OCI-LY7 (cell line): ENCODE measurements around the gene PCDHGA5. TPM values are rescaled to one million over a fixed set of nuclear protein-coding genes. Genes with fewer than 3 reads are reported as not detected.
A peak's percentile ranks its signal among the peaks of the same experiment; 100 is the strongest.
"Not testable (repeated sequence)": the region's sequence is repeated elsewhere in the genome, so short reads cannot be mapped to it uniquely, and the experiment has no call there.

Experiments used
- BruUV-seq: library from RNA; stranded (reverse); fragments of 400-500 nt; replicated peaks from 2 replicates; lab custom pipeline; 2021; lab: Mats Ljungman, UMichigan
- CTCF ChIA-PET: fragments of 300-600 bp; sonication (Branson Sonifier 250); formaldehyde crosslinking; loops from one replicate; lab custom pipeline; 2022; ENCODE audit warnings: antibody characterized with exemption; ENCODE audit not compliant: unreplicated experiment; lab: Charles Lee
- POLR2A ChIA-PET: fragments of 300-600 bp; sonication (Branson Sonifier 250); formaldehyde crosslinking; loops from one replicate; lab custom pipeline; 2022; ENCODE audit warnings: antibody characterized with exemption; lab: Charles Lee
- DNase-seq: peaks from one replicate; pipeline ENCODE4 v3.0.0-alpha.2; 2015; ENCODE audit warnings: low spot score
- H2AFZ ChIP-seq: fragments of 200-600 bp; sonication (generic), shearing (Covaris generic); 2 replicates; pipeline ENCODE4 v1.6.1; 2014; ENCODE audit warnings: mild to moderate bottlenecking, antibody characterized with exemption, low read length, moderate library complexity
- H3K27ac ChIP-seq: fragments of 200-600 bp; sonication (generic); 2 replicates; pipeline ENCODE4 v1.5.1; 2014; ENCODE audit warnings: mixed run types, low read depth, mild to moderate bottlenecking, moderate library complexity, low read length, inconsistent platforms; ENCODE audit not compliant: poor library complexity, severe bottlenecking
- H3K36me3 ChIP-seq: fragments of 200-600 bp; sonication (generic); 2 replicates; pipeline ENCODE4 v1.6.1; 2014; ENCODE audit warnings: mild to moderate bottlenecking, antibody characterized with exemption, low read length, moderate library complexity, mixed read lengths; ENCODE audit not compliant: insufficient read depth
- H3K4me1 ChIP-seq: fragments of 200-600 bp; sonication (generic); 2 replicates; pipeline ENCODE4 v1.5.1; 2014; ENCODE audit warnings: mild to moderate bottlenecking, low read length; ENCODE audit not compliant: insufficient read depth, poor library complexity, severe bottlenecking
- H3K4me2 ChIP-seq: fragments of 200-600 bp; sonication (generic); 2 replicates; pipeline ENCODE4 v1.6.1; 2014; ENCODE audit warnings: mild to moderate bottlenecking, low read length
- H3K4me3 ChIP-seq: fragments of 200-600 bp; sonication (generic); 2 replicates; pipeline ENCODE4 v1.5.1; 2014; ENCODE audit warnings: mild to moderate bottlenecking, low read depth, low read length; ENCODE audit not compliant: poor library complexity, severe bottlenecking
- H3K79me2 ChIP-seq: fragments of 200-600 bp; sonication (generic); 2 replicates; pipeline ENCODE4 v1.6.1; 2016; ENCODE audit warnings: low read depth, mild to moderate bottlenecking, low read length, moderate library complexity, mixed read lengths; ENCODE audit not compliant: insufficient read depth
- H3K9me2 ChIP-seq: fragments of 200-600 bp; sonication (generic); 2 replicates; pipeline ENCODE4 v1.6.1; 2016; ENCODE audit warnings: mild to moderate bottlenecking, low read length, mixed read lengths; ENCODE audit not compliant: insufficient read depth
- H3K9me3 ChIP-seq: fragments of 200-600 bp; sonication (generic); 2 replicates; pipeline ENCODE4 v1.6.1; 2014; ENCODE audit warnings: mild to moderate bottlenecking, mixed run types, low read length, mixed read lengths
- H4K20me1 ChIP-seq: fragments of 200-600 bp; sonication (generic); 2 replicates; pipeline ENCODE4 v1.6.1; 2014; ENCODE audit warnings: mild to moderate bottlenecking, antibody characterized with exemption, low read length, moderate library complexity, mixed read lengths; ENCODE audit not compliant: insufficient read depth
- CTCF ChIP-seq: fragments of 200-600 bp; sonication (generic); conservative IDR thresholded peaks from 2 replicates; pipeline ENCODE4 v1.5.1; 2014; ENCODE audit warnings: mild to moderate bottlenecking, antibody characterized with exemption, low read length, moderate library complexity, mixed read lengths
- EZH2phosphoT487 ChIP-seq: fragments of 200-600 bp; sonication (generic); IDR thresholded peaks from 2 replicates; pipeline ENCODE4 v1.6.1; 2018; ENCODE audit warnings: low read depth, borderline replicate concordance, mild to moderate bottlenecking, mixed run types, antibody characterized with exemption, low read length, moderate library complexity, mixed read lengths
- intact Hi-C: fragments of 100-400 bp; cut with micrococcal nuclease; formaldehyde crosslinking; loops from one replicate; pipeline ENCODE4 v1.10.0; 2022; ENCODE audit not compliant: unreplicated experiment
- total RNA-seq, 2 experiments: library from RNA; depleted of rRNA in 1 of 2; stranded (reverse); fragments of >200 nt in 1 of 2; shearing (Covaris generic) in 1 of 2; gene quantifications; 2 replicates each; pipeline ENCODE4 v1.2.3, GENCODE V29; 2014 to 2022

Gene PCDHGA5
- total RNA-seq, 2 experiments from 2014 or later = 4.9 to 5.2 TPM

DNA sequence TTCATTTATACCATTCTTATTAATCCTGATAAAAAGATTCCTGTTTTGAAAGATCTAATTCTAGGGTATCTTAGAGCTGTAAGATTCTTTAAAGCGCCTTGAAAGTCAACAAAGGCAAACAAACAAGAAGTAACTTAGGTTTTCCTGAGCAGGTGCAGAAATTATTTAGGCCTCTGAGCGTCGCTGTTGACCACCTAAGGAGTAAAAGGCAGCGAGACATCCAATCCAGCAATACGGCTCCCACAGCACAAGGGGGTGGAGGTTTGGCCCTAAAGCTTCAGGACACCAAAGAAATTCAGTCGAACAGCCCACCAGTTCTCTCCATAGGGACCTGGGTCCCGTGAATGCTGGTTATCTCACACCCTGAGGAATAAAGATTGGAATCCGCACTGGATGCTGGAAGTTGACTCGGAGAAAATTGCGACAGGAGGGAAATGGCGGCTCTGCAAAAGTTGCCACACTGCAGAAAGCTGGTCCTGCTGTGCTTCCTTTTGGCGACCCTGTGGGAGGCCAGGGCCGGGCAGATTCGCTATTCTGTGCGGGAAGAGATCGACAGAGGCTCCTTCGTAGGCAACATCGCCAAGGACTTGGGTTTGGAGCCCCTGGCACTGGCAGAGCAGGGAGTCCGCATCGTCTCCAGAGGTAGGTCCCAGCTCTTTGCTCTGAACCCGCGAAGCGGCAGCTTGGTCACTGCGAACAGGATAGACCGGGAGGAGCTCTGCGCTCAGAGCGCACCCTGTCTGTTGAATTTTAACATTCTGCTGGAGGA, 25.2 kb upstream of the PCDHGA5 start, which contains the start of gene PCDHGA2:
Gene PCDHGA2, plus strand, starts transcription at position 223 of the 769 bp plus-strand sequence.
- H3K4me2 ChIP-seq = no peak within 1 kb of the TSS
- H2AFZ ChIP-seq = no peak within 1 kb of the TSS

DNA sequence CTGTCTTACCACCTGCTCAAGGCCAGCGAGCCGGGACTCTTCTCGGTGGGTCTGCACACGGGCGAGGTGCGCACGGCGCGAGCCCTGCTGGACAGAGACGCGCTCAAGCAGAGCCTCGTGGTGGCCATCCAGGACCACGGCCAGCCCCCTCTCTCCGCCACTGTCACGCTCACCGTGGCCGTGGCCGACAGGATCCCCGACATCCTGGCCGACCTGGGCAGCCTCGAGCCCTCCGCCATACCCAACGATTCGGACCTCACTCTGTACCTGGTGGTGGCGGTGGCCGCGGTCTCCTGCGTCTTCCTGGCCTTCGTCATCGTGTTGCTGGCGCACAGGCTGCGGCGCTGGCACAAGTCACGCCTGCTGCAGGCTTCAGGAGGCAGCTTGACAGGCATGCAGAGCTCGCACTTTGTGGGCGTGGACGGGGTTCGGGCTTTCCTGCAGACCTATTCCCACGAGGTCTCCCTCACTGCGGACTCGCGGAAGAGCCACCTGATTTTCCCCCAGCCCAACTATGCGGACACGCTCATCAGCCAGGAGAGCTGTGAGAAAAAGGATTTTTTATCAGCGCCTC, 23.1 kb upstream of the PCDHGA5 start:
- H3K79me2 ChIP-seq, BruUV-seq, H3K36me3 ChIP-seq, DNase-seq, H4K20me1 ChIP-seq, H3K9me2 ChIP-seq, H2AFZ ChIP-seq, intact Hi-C loops, H3K4me2 ChIP-seq, H3K9me3 ChIP-seq, H3K4me1 ChIP-seq, H3K27ac ChIP-seq, POLR2A ChIA-PET, CTCF ChIA-PET, H3K4me3 ChIP-seq: not testable (repeated sequence)

More for the DNA sequence above, 25.2 kb upstream of the PCDHGA5 start, which contains the start of gene PCDHGA2:
- no peaks in the 10 kb centered on the region for H4K20me1 ChIP-seq
- no TSS peak for BruUV-seq
- no peak within 1 kb of the TSS for H3K27ac ChIP-seq
- H3K9me2 ChIP-seq = no peaks in the 10 kb centered on the region
- no peaks in the 10 kb centered on the region for H3K9me3 ChIP-seq
- POLR2A ChIA-PET = interaction anchor here (1.2 to 1.3 kb wide), 2 partner anchors 8 to 18 kb away, joined by 4 to 5 read pairs; partner anchors contain the start of genes PCDHGA1 and TAF7
- no peaks in the 10 kb centered on the region for H3K4me1 ChIP-seq
- peak; percentile 46 for DNase-seq
- H3K36me3 ChIP-seq = no peaks in the 10 kb centered on the region
- TF ChIP-seq EZH2phosphoT487 (no peak), CTCF (peak; percentile 79)
- no peak within 1 kb of the TSS for H3K4me3 ChIP-seq
- intact Hi-C loops = no loop called here
- CTCF ChIA-PET = no interaction called here
- H3K79me2 ChIP-seq = no peaks in the 10 kb centered on the region

DNA sequence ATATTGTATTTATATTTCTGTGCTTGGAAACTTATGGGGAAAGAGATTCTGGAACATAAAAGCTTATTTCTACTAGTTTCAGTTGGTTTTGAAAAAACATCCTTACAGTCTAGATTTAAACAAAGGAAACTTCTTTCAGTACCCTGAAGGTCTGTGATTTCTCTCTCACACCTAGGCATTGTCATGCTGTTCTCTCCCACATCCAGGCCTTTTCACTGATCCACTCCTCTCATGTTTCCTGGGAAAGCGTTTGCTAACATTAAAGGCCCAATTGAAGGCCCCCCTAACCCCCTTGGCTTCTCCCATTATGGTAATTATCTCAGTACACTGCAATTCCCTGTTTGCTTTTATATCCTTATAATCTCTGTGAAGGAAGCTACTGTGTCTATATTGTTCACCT, 21.2 kb upstream of the PCDHGA5 start:
- H3K9me3 ChIP-seq = no peaks in the 10 kb centered on the region
- POLR2A ChIA-PET = interaction anchor here (0.7 to 1.4 kb wide), 2 partner anchors 31 to 37 kb away, joined by 3 read pairs; no protein-coding TSS in a partner anchor
- intact Hi-C loops = no loop called here

More for the DNA sequence above, 21.2 kb upstream of the PCDHGA5 start:
- Histone ChIP-seq H3K4me2 (no peak overlapping the region), H3K36me3 (no peaks in the 10 kb centered on the region), H3K4me1 (no peaks in the 10 kb centered on the region), H3K4me3 (no peak overlapping the region), H2AFZ (no peak overlapping the region), H3K9me2 (no peaks in the 10 kb centered on the region), H4K20me1 (no peaks in the 10 kb centered on the region), H3K27ac (no peak overlapping the region), H3K79me2 (no peaks in the 10 kb centered on the region)
- TF ChIP-seq CTCF (no peak), EZH2phosphoT487 (no peak)
- no peak for DNase-seq
- CTCF ChIA-PET = interaction anchor here (1.3 kb wide), 1 partner anchor 22 kb away, joined by 3 read pairs; the partner anchor contains the start of gene TAF7
- no TSS peak for BruUV-seq
